HEK293 (cell line): ENCODE results near the gene NFIC.

Experiments used
- CTCF ChIA-PET: fragments of 350-600 bp; formaldehyde crosslinking; extraction: SDS; loops from one replicate; lab custom pipeline; 2021; ENCODE audit warnings: antibody characterized with exemption; lab: Yijun Ruan, JAX
- POLR2A ChIA-PET: fragments of 300-600 bp; formaldehyde crosslinking; extraction: SDS; loops from one replicate; lab custom pipeline; 2020; ENCODE audit warnings: antibody characterized with exemption, inconsistent platforms; lab: Yijun Ruan, JAX
- H3K27ac ChIP-seq: fragments of 200-500 bp; sonication (Bioruptor generic); 2 replicates; pipeline ENCODE4 v1.5.1; 2014; ENCODE audit warnings: low read depth, low read length, control low read depth, inconsistent platforms; ENCODE audit errors: extremely low read depth
- H3K36me3 ChIP-seq, 2 experiments: fragments of 200-500 bp in 1 of 2; sonication (Bioruptor generic) in 1 of 2; 1 replicate in 1 of 2; 2 replicates in 1 of 2; pipeline ENCODE4 v1.5.1; 2014 to 2017; ENCODE audit warnings: inconsistent platforms in 2 of 2, low read length in 2 of 2; ENCODE audit not compliant: control insufficient read depth in 2 of 2, insufficient read depth in 1 of 2
- H3K4me1 ChIP-seq: fragments of 200-500 bp; sonication (Bioruptor generic); 2 replicates; pipeline ENCODE4 v1.5.1; 2014; ENCODE audit warnings: mild to moderate bottlenecking, low read length, inconsistent platforms; ENCODE audit not compliant: control insufficient read depth, insufficient read depth
- H3K4me3 ChIP-seq: 2 replicates; pipeline ENCODE4 v1.5.1; 2011; ENCODE audit warnings: low read depth, mild to moderate bottlenecking, control low read depth, low read length, moderate library complexity
- H3K9me3 ChIP-seq: fragments of 200-500 bp; sonication (Bioruptor generic); 2 replicates; pipeline ENCODE4 v1.5.1; 2014; ENCODE audit warnings: low read depth, low read length, inconsistent platforms; ENCODE audit not compliant: control insufficient read depth, insufficient read depth
- CTCF ChIP-seq: fragments of 450-650 bp; formaldehyde crosslinking; IDR thresholded peaks from 2 replicates; pipeline ENCODE4 v1.5.1; 2016; ENCODE audit warnings: missing biosample characterization, missing genetic modification characterization
- GLIS1 ChIP-seq: fragments of 450-650 bp; formaldehyde crosslinking; IDR thresholded peaks from 2 replicates; pipeline ENCODE4 v1.5.1; 2016; ENCODE audit warnings: missing biosample characterization, missing genetic modification characterization
- PRDM2 ChIP-seq: fragments of 450-650 bp; formaldehyde crosslinking; IDR thresholded peaks from 2 replicates; pipeline ENCODE4 v1.5.1; 2016; ENCODE audit warnings: missing biosample characterization, missing genetic modification characterization, borderline replicate concordance
- ZBTB20 ChIP-seq: fragments of 450-650 bp; formaldehyde crosslinking; IDR thresholded peaks from 2 replicates; pipeline ENCODE4 v1.5.1; 2016; ENCODE audit warnings: missing biosample characterization, missing genetic modification characterization
- ZBTB21 ChIP-seq: fragments of 450-650 bp; formaldehyde crosslinking; IDR thresholded peaks from 2 replicates; pipeline ENCODE4 v1.5.1; 2017; ENCODE audit warnings: missing biosample characterization, missing genetic modification characterization
- ZBTB26 ChIP-seq: fragments of 450-650 bp; formaldehyde crosslinking; optimal IDR thresholded peaks from 2 replicates; pipeline ENCODE3; 2016; ENCODE audit warnings: missing biosample characterization, mild to moderate bottlenecking, missing genetic modification characterization
- ZFHX2 ChIP-seq: fragments of 450-650 bp; formaldehyde crosslinking; conservative IDR thresholded peaks from 2 replicates; pipeline ENCODE4 v1.5.1; 2016; ENCODE audit warnings: missing biosample characterization, missing genetic modification characterization
- ZIC2 ChIP-seq: fragments of 450-650 bp; formaldehyde crosslinking; IDR thresholded peaks from 2 replicates; pipeline ENCODE4 v1.5.1; 2016; ENCODE audit warnings: missing biosample characterization, missing genetic modification characterization
- ZNF121 ChIP-seq: fragments of 450-650 bp; formaldehyde crosslinking; IDR thresholded peaks from 2 replicates; pipeline ENCODE4 v1.5.1; 2016; ENCODE audit warnings: missing biosample characterization, missing genetic modification characterization
- ZNF19 ChIP-seq: fragments of 450-650 bp; formaldehyde crosslinking; IDR thresholded peaks from 2 replicates; pipeline ENCODE4; 2016; ENCODE audit warnings: missing biosample characterization, missing genetic modification characterization, low read depth
- ZNF214 ChIP-seq: fragments of 450-650 bp; formaldehyde crosslinking; IDR thresholded peaks from 2 replicates; pipeline ENCODE4 v1.5.1; 2017; ENCODE audit warnings: missing biosample characterization, mild to moderate bottlenecking, missing genetic modification characterization, borderline replicate concordance
- ZNF302 ChIP-seq: fragments of 450-650 bp; formaldehyde crosslinking; IDR thresholded peaks from 2 replicates; pipeline ENCODE4 v1.5.1; 2016; ENCODE audit warnings: missing biosample characterization, missing genetic modification characterization, low read depth
- ZNF341 ChIP-seq: fragments of 450-650 bp; formaldehyde crosslinking; IDR thresholded peaks from 2 replicates; pipeline ENCODE4; 2016; ENCODE audit warnings: low read depth, missing biosample characterization, missing genetic modification characterization
- ZNF404 ChIP-seq: fragments of 450-650 bp; formaldehyde crosslinking; IDR thresholded peaks from 2 replicates; pipeline ENCODE4 v1.5.1; 2017; ENCODE audit warnings: missing biosample characterization, missing genetic modification characterization
- ZNF558 ChIP-seq: fragments of 450-650 bp; formaldehyde crosslinking; IDR thresholded peaks from 2 replicates; pipeline ENCODE4 v1.5.1; 2016; ENCODE audit warnings: missing biosample characterization, missing genetic modification characterization
- ZNF701 ChIP-seq: fragments of 450-650 bp; formaldehyde crosslinking; IDR thresholded peaks from 2 replicates; pipeline ENCODE4 v1.5.1; 2016; ENCODE audit warnings: missing biosample characterization, missing genetic modification characterization
- ZNF707 ChIP-seq: fragments of 450-650 bp; formaldehyde crosslinking; IDR thresholded peaks from 2 replicates; pipeline ENCODE4 v1.5.1; 2016; ENCODE audit warnings: missing biosample characterization, missing genetic modification characterization
- ZSCAN30 ChIP-seq: fragments of 450-650 bp; IDR thresholded peaks from 2 replicates; pipeline ENCODE4 v1.5.1; 2018; ENCODE audit warnings: missing biosample characterization, mild to moderate bottlenecking, missing genetic modification characterization, moderate library complexity
- TF ChIP-seq, protein P1 (sequence below): fragments of 450-650 bp; formaldehyde crosslinking; IDR thresholded peaks from 2 replicates; pipeline ENCODE4 v1.5.1; 2016; ENCODE audit warnings: missing biosample characterization, missing genetic modification characterization

NFIC gene

GRCh38 chr19:3491396-3492119 lies 125.2 kb downstream of the NFIC start:
- CTCF ChIA-PET: interaction anchor here (0.6 to 1.3 kb wide), 3 partner anchors 14 to 186 kb away, joined by 3 to 5 read pairs (median 4); no protein-coding TSS in a partner anchor
- H3K27ac ChIP-seq: no peak overlapping the region
- TF ChIP-seq ZNF214 (tag by site-specific recombination): no peak
- TF ChIP-seq ZNF707: no peak
- TF ChIP-seq ZNF302 (tag by site-specific recombination): no peak
- TF ChIP-seq ZNF121 (tag by site-specific recombination): peak; percentile 56; the same call in 1 of the 2 replicates
- no peak for TF ChIP-seq ZNF341 (tag by site-specific recombination)
- peaks cover 7 to 51% of the 10 kb centered on the region in 2 experiments; a peak in 2 of 3 replicates for H3K36me3 ChIP-seq
- no peak overlapping the region for H3K4me3 ChIP-seq
- no peaks in the 10 kb centered on the region for H3K4me1 ChIP-seq
- no peaks in the 10 kb centered on the region for H3K9me3 ChIP-seq
- POLR2A ChIA-PET: interaction anchor here (0.5 to 0.6 kb wide), 3 partner anchors 12 to 725 kb away, joined by 3 to 4 read pairs (median 3); no protein-coding TSS in a partner anchor

DNA sequence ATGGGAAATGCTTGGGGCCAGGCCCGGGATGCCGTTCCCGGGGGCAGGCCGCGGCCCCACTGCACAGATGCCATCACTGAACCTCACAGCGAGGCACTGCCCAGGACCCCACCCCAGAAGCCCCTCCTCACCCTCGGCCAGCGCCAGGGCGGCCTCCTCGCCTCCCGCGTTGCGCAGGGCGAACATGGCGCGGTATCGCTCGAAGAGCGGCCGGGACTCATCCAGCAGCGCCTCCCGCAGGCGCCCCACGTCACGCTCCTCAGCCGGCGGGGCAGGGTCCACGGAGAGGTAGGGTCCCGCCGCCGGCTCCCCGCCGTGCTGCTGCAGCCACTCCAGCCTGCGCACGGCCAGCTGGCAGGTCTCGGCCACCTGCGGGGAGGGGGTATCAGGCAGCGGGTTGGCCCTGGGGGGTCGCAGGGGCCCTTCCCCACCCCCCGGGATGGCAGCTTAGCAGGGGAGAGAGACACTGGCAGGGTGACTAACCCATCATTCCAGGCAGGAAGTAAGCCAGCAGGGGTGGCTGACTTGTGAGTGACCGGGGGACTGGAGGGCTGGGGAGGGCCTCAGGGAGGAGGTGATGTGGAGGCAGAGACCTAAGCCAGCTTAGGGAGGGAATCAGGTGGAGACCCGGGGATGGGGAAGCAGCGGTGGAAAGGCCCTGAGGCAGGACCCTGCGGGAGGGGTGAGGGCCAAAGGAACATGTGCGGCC lies 125.9 kb downstream of the NFIC start:
- Histone ChIP-seq H3K27ac (no peak overlapping the region), H3K4me3 (no peak overlapping the region)
- CTCF ChIA-PET: interaction anchor here (0.6 to 1.3 kb wide), 3 partner anchors 62 to 187 kb away, joined by 3 to 4 read pairs (median 3); no protein-coding TSS in a partner anchor
- TF ChIP-seq GLIS1 (tag by site-specific recombination): peak; percentile 70
- peak; percentile 74 for TF ChIP-seq ZIC2 (tag by site-specific recombination)
- no peak for TF ChIP-seq CTCF (tag by site-specific recombination)
- TF ChIP-seq, all 188 proteins: peak for 2
- POLR2A ChIA-PET: interaction anchor here (0.6 kb wide), 1 partner anchor 15 kb away, joined by 3 read pairs; no protein-coding TSS in a partner anchor
- H3K4me1 ChIP-seq: no peaks in the 10 kb centered on the region
- peaks cover 7 to 57% of the 10 kb centered on the region in 2 experiments; a peak in 2 of 3 replicates for H3K36me3 ChIP-seq
- H3K9me3 ChIP-seq: no peaks in the 10 kb centered on the region

GRCh38 chr19:3492919-3493318 lies 126.5 kb downstream of the NFIC start:
- TF ChIP-seq ZNF558 (tag by site-specific recombination): no peak
- no peak for TF ChIP-seq ZBTB20 (tag by site-specific recombination)
- TF ChIP-seq PRDM2 (tag by site-specific recombination): no peak
- no peak for TF ChIP-seq ZFHX2 (tag by site-specific recombination)
- TF ChIP-seq ZNF404 (tag by site-specific recombination): no peak
- TF ChIP-seq ZBTB21 (tag by site-specific recombination): no peak
- TF ChIP-seq ZNF121 (tag by site-specific recombination): no peak
- TF ChIP-seq ZSCAN30 (tag by site-specific recombination): no peak
- TF ChIP-seq ZNF19 (tag by site-specific recombination): no peak
- TF ChIP-seq ZBTB26 (tag by site-specific recombination): no peak
- TF ChIP-seq, protein P1, sequence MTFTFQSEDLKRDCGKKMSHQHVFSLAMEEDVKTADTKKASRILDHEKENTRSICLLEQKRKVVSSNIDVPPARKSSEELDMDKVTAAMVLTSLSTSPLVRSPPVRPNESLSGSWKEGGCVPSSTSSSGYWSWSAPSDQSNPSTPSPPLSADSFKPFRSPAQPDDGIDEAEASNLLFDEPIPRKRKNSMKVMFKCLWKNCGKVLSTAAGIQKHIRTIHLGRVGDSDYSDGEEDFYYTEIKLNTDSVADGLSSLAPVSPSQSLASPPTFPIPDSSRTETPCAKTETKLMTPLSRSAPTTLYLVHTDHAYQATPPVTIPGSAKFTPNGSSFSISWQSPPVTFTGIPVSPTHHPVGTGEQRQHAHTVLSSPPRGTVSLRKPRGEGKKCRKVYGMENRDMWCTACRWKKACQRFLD: no peak
- no peak for TF ChIP-seq ZNF701
- no peaks in the 10 kb centered on the region for H3K9me3 ChIP-seq
- H3K4me1 ChIP-seq: no peaks in the 10 kb centered on the region
- ChIA-PET POLR2A (interaction anchor here (0.6 kb wide), 1 partner anchor 8 kb away, joined by 3 read pairs; no protein-coding TSS in a partner anchor), CTCF (interaction anchor here (0.8 kb wide), 1 partner anchor 63 kb away, joined by 3 read pairs; no protein-coding TSS in a partner anchor)
- no peak overlapping the region for H3K27ac ChIP-seq
- peaks cover 7 to 60% of the 10 kb centered on the region in 2 experiments; a peak in 2 of 3 replicates for H3K36me3 ChIP-seq
- H3K4me3 ChIP-seq: no peak overlapping the region
